ENCODE data around the gene PCAT6. TPM values are rescaled to one million over a fixed set of nuclear protein-coding genes. Genes with fewer than 3 reads are reported as not detected.

The PCAT6 gene
- total RNA-seq, 1 experiment from 2014 or later, result 0.84 TPM

GRCh38 chr1:202837746-202838262 lies 27.1 kb downstream of the PCAT6 start:
- Histone ChIP-seq H3K9me3 (ENCODE audit: low read depth, low read length, poor library complexity, severe bottlenecking) (no peaks in the 10 kb centered on the region), H3K27me3 (replicated peaks; ENCODE audit: insufficient read depth, low read depth, low read length, poor library complexity) (no peaks in the 10 kb centered on the region), H3K36me3 (ENCODE audit: insufficient read depth, low read length, poor library complexity, severe bottlenecking) (no peaks in the 10 kb centered on the region), H3K27ac (ENCODE audit: low read depth, low read length, poor library complexity, severe bottlenecking) (no peak overlapping the region), H3K4me1 (ENCODE audit: insufficient read depth, low read length, poor library complexity, severe bottlenecking) (no peaks in the 10 kb centered on the region), H3K4me3 (ENCODE audit: low read depth, low read length, poor library complexity, severe bottlenecking) (no peak overlapping the region)
- TF ChIP-seq, protein P1, sequence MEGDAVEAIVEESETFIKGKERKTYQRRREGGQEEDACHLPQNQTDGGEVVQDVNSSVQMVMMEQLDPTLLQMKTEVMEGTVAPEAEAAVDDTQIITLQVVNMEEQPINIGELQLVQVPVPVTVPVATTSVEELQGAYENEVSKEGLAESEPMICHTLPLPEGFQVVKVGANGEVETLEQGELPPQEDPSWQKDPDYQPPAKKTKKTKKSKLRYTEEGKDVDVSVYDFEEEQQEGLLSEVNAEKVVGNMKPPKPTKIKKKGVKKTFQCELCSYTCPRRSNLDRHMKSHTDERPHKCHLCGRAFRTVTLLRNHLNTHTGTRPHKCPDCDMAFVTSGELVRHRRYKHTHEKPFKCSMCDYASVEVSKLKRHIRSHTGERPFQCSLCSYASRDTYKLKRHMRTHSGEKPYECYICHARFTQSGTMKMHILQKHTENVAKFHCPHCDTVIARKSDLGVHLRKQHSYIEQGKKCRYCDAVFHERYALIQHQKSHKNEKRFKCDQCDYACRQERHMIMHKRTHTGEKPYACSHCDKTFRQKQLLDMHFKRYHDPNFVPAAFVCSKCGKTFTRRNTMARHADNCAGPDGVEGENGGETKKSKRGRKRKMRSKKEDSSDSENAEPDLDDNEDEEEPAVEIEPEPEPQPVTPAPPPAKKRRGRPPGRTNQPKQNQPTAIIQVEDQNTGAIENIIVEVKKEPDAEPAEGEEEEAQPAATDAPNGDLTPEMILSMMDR (conservative IDR thresholded peaks at IDR 0.05; ENCODE audit: low read depth, low read length), result no peak
- no peak for TF ChIP-seq EZH2 (IDR thresholded peaks at IDR 0.05; ENCODE audit: borderline replicate concordance, low read depth, low read length, poor library complexity, severe bottlenecking)
- BruUV-seq (replicated peaks), result no TSS peak
- DNase-seq (ENCODE audit: low spot score), result no peak
- ChIA-PET POLR2A (ENCODE audit: low non-redundant PET) (no interaction called here), CTCF (no interaction called here)
- intact Hi-C loops (cut with micrococcal nuclease; ENCODE audit: unreplicated experiment), result no loop called here

DNA sequence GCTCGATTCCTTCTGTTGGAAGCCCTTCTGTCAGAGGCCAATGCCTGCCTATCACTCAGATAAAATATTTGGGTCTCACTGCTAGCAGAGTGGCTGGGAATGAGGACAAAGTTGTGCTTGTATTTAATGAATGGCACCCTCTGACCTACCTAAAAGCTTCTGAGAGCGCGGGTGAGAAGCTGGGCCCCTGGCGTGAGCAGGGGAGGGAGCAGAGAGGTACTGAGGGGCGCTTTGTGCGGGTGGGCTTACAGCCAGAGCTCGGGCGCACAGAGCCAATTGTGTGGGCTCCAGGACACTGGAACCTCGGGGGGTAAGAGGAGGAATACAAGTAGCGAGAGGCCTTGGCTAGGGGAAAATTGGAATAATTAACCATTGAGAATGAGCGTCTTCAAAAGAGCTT lies 32.3 kb downstream of the PCAT6 start:
- Histone ChIP-seq H3K27me3 (replicated peaks; ENCODE audit: insufficient read depth, low read depth, low read length, poor library complexity) (no peaks in the 10 kb centered on the region), H3K4me1 (ENCODE audit: insufficient read depth, low read length, poor library complexity, severe bottlenecking) (no peaks in the 10 kb centered on the region), H3K36me3 (ENCODE audit: insufficient read depth, low read length, poor library complexity, severe bottlenecking) (no peaks in the 10 kb centered on the region), H3K9me3 (ENCODE audit: low read depth, low read length, poor library complexity, severe bottlenecking) (no peaks in the 10 kb centered on the region), H3K4me3 (ENCODE audit: low read depth, low read length, poor library complexity, severe bottlenecking) (no peak overlapping the region), H3K27ac (ENCODE audit: low read depth, low read length, poor library complexity, severe bottlenecking) (no peak overlapping the region)
- intact Hi-C loops (cut with micrococcal nuclease; ENCODE audit: unreplicated experiment), result no loop called here
- no peak for DNase-seq (ENCODE audit: low spot score)
- POLR2A ChIA-PET (ENCODE audit: low non-redundant PET), result no interaction called here
- CTCF ChIA-PET, result no interaction called here
- no TSS peak for BruUV-seq (replicated peaks)
- TF ChIP-seq, protein P1 (conservative IDR thresholded peaks at IDR 0.05; ENCODE audit: low read depth, low read length), result no peak
- TF ChIP-seq EZH2 (IDR thresholded peaks at IDR 0.05; ENCODE audit: borderline replicate concordance, low read depth, low read length, poor library complexity, severe bottlenecking), result no peak

DNA sequence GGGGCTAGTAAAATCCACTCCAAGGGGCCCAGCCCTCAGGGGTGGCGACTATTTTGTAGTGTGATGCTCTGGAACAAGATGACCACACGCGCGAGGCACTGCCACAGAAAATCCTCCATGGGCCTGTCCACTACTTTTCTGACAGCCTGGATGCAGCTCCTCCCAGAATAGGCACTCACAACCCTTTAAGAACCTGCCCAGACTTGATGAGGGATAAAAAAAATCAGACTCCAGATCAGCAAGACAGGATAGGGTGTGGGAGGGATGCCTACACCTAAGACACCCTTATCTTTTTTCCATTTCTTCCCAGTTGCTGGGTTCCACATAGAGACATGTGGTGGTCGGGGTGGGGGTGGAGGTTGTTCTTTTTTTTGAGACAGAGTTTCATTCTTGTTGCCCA lies 33.5 kb downstream of the PCAT6 start:
- H3K4me3 ChIP-seq (ENCODE audit: low read depth, low read length, poor library complexity, severe bottlenecking), result no peak overlapping the region
- CTCF ChIA-PET, result no interaction called here
- POLR2A ChIA-PET (ENCODE audit: low non-redundant PET), result no interaction called here
- no peak overlapping the region for H3K27ac ChIP-seq (ENCODE audit: low read depth, low read length, poor library complexity, severe bottlenecking)
- TF ChIP-seq, protein P1 (conservative IDR thresholded peaks at IDR 0.05; ENCODE audit: low read depth, low read length), result no peak
- no peak for TF ChIP-seq EZH2 (IDR thresholded peaks at IDR 0.05; ENCODE audit: borderline replicate concordance, low read depth, low read length, poor library complexity, severe bottlenecking)
- no peaks in the 10 kb centered on the region for H3K4me1 ChIP-seq (ENCODE audit: insufficient read depth, low read length, poor library complexity, severe bottlenecking)
- intact Hi-C loops (cut with micrococcal nuclease; ENCODE audit: unreplicated experiment), result no loop called here
- no peaks in the 10 kb centered on the region for H3K27me3 ChIP-seq (replicated peaks; ENCODE audit: insufficient read depth, low read depth, low read length, poor library complexity)
- BruUV-seq (replicated peaks), result no TSS peak
- H3K9me3 ChIP-seq (ENCODE audit: low read depth, low read length, poor library complexity, severe bottlenecking), result no peaks in the 10 kb centered on the region
- DNase-seq (ENCODE audit: low spot score), result no peak
- H3K36me3 ChIP-seq (ENCODE audit: insufficient read depth, low read length, poor library complexity, severe bottlenecking), result no peaks in the 10 kb centered on the region

All from A673 (cell line).